Measurements from ENCODE around the gene EBLN2.

DNA sequence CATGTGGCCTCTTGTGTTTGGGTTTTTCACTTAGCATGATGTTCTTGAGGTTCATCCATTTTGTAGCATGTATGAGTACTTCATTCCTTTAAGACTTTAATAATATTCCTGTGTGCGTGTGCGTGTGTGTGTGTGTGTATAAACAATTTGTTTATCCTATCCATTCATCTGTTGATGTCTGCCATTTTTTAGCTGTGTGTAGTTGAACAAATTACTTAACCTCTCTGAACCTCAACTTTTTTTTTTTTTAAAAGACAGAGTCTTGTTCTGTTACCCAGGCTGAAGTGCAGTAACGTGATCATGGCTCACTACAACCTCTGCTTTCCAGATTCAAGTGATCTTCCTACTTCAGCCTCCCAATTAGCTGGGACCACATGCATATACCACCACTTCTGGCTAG is 47.3 kb downstream of the EBLN2 start:
- TF ChIP-seq CTCF (IDR thresholded peaks at IDR 0.05) (no peak), POLR2A (IDR thresholded peaks at IDR 0.05) (no peak)

Measured in lower leg skin (tissue), 3 donors.